HepG2 (cell line): Measurements from ENCODE around the gene NR2F6. TPM values are rescaled to one million over a fixed set of nuclear protein-coding genes. Genes with fewer than 3 reads are reported as not detected.

Source experiments
- CEBPB ChIP-seq: IDR thresholded peaks from 2 replicates; pipeline ENCODE4 v1.6.1; 2011; ENCODE audit warnings: low read depth, low read length, improper control_type of control experiment, borderline replicate concordance
- CSRNP1 ChIP-seq: sonication (generic); formaldehyde crosslinking; IDR thresholded peaks from 2 replicates; pipeline ENCODE4 v1.8.1; 2023; ENCODE audit warnings: mild to moderate bottlenecking, missing genetic modification reagents
- CSRNP2 ChIP-seq: sonication (generic); formaldehyde crosslinking; conservative IDR thresholded peaks from 2 replicates; pipeline ENCODE4 v1.8.0; 2022; ENCODE audit warnings: low read depth, missing genetic modification reagents
- DDIT3 ChIP-seq: sonication (generic); formaldehyde crosslinking; IDR thresholded peaks from 2 replicates; pipeline ENCODE4 v1.4.0; 2020; ENCODE audit warnings: mild to moderate bottlenecking, missing genetic modification reagents
- ETV6 ChIP-seq: sonication (generic); formaldehyde crosslinking; conservative IDR thresholded peaks from 2 replicates; pipeline ENCODE4 v1.4.0; 2020; ENCODE audit warnings: missing genetic modification reagents
- GATAD2A ChIP-seq: IDR thresholded peaks from 2 replicates; pipeline ENCODE4 v1.6.1; 2016
- IKZF5 ChIP-seq: IDR thresholded peaks from 2 replicates; pipeline ENCODE4 v1.6.1; 2018; ENCODE audit warnings: missing genetic modification reagents, mild to moderate bottlenecking, missing compliant biosample characterization
- MATR3 ChIP-seq: sonication (generic); formaldehyde crosslinking; IDR thresholded peaks from 2 replicates; pipeline ENCODE4 v1.4.0; 2020; ENCODE audit warnings: missing genetic modification reagents
- NFE2L1 ChIP-seq: sonication (generic); formaldehyde crosslinking; IDR thresholded peaks from 2 replicates; pipeline ENCODE4 v1.4.0; 2020; ENCODE audit warnings: missing genetic modification reagents, mild to moderate bottlenecking, borderline replicate concordance
- RERE ChIP-seq: IDR thresholded peaks from 2 replicates; pipeline ENCODE4 v1.6.1; 2016; ENCODE audit warnings: low read depth, missing genetic modification reagents, missing compliant biosample characterization
- SSRP1 ChIP-seq: IDR thresholded peaks from 2 replicates; pipeline ENCODE4 v1.6.1; 2016; ENCODE audit warnings: control low read depth
- TBP ChIP-seq: sonication (generic); formaldehyde crosslinking; IDR thresholded peaks from 2 replicates; pipeline ENCODE4 v1.5.0; 2020; ENCODE audit warnings: missing genetic modification reagents
- TCF7 ChIP-seq: sonication (generic); IDR thresholded peaks from 2 replicates; pipeline ENCODE4 v1.6.1; 2016; ENCODE audit warnings: antibody characterized with exemption, low read depth
- ZEB1 ChIP-seq: IDR thresholded peaks from 2 replicates; pipeline ENCODE4 v1.6.1; 2012; ENCODE audit warnings: mild to moderate bottlenecking, low read depth, inconsistent platforms; ENCODE audit not compliant: insufficient replicate concordance
- ZNF121 ChIP-seq: sonication (generic); formaldehyde crosslinking; IDR thresholded peaks from 2 replicates; pipeline ENCODE4 v1.5.0; 2020; ENCODE audit warnings: mild to moderate bottlenecking, missing genetic modification reagents
- ZNF580 ChIP-seq: IDR thresholded peaks from 2 replicates; pipeline ENCODE4 v1.6.1; 2016; ENCODE audit warnings: low read depth, borderline replicate concordance
- ZNF644 ChIP-seq: IDR thresholded peaks from 2 replicates; pipeline ENCODE4 v1.6.1; 2016; ENCODE audit warnings: low read depth
- polyA plus RNA-seq, 8 experiments: library from polyadenylated mRNA; depleted of rRNA in 3 of 8; stranded (reverse) in 7 of 8; unstranded in 1 of 8; fragments of >200 nt; fragmentation: Illumina TruSeq in 4 of 8; extraction: Trizol in 4 of 8; gene quantifications; 2 replicates each; pipeline versions ENCODE4 v1.2.1 to v1.2.3, GENCODE V29; 2011 to 2016; ENCODE audit warnings: low read depth in 4 of 8, missing spikeins in 1 of 8, mixed read lengths in 1 of 8; ENCODE audit not compliant: insufficient read depth in 1 of 8
- total RNA-seq, 5 experiments: library from RNA; depleted of rRNA; stranded (reverse); fragments of >200 nt; fragmentation: Illumina TruSeq; extraction: Trizol; gene quantifications; 2 replicates each; pipeline ENCODE4 v1.2.3, GENCODE V29; 2016; ENCODE audit warnings: low read depth in 1 of 5

Gene NR2F6
- total and polyA plus RNA-seq, 2 of the 13 experiments (the other 11 are each of a cell fraction or from before 2014, with no cell fraction given) = 30.9 to 72.4 TPM

GRCh38 chr19:17248011-17248776, 2.5 kb upstream of the NR2F6 start (continued):
- peak; percentile 79 for TF ChIP-seq ZNF121 (CRISPR knock-in tag)
- peak; percentile 71; the same call in 1 of the 2 replicates for TF ChIP-seq ETV6 (CRISPR knock-in tag)
- TF ChIP-seq ZEB1 = peak; percentile 75
- TF ChIP-seq CEBPB = no peak
- no peak for TF ChIP-seq DDIT3 (CRISPR knock-in tag)
- no peak for TF ChIP-seq NFE2L1 (CRISPR knock-in tag)
- TF ChIP-seq IKZF5 = peak; percentile 80; the same call in 1 of the 2 replicates
- TF ChIP-seq RERE (CRISPR knock-in tag) = peak; percentile 97
- no peak for TF ChIP-seq MATR3 (CRISPR knock-in tag)
- no peak; the same call in 1 of the 2 replicates for TF ChIP-seq SSRP1 (CRISPR knock-in tag)
- peak; percentile 91 for TF ChIP-seq TCF7
- TF ChIP-seq ZNF644 = no peak
- TF ChIP-seq CSRNP2 (CRISPR knock-in tag) = no peak
- TF ChIP-seq ZNF580 = peak; percentile 66; the same call in 1 of the 2 replicates
- TF ChIP-seq CSRNP1 = peak; percentile 50; the same call in 1 of the 2 replicates
- TF ChIP-seq GATAD2A (CRISPR knock-in tag) = peak; percentile 95
- TF ChIP-seq TBP (CRISPR knock-in tag) = no peak
